Posterior cingulate gyrus (tissue), 11 donors: Measurements from ENCODE around the gene DNTTIP2.
A peak's percentile ranks its signal among the peaks of the same experiment; 100 is the strongest.
"Not testable (repeated sequence)": the region's sequence is repeated elsewhere in the genome, so short reads cannot be mapped to it uniquely, and the experiment has no call there.

Experiments
- DNase-seq, 10 donors: peaks; one replicate each; pipeline versions ENCODE4 v3.0.0 to v3.0.0-alpha.2; 2020 to 2021; ENCODE audit warnings: mixed read lengths in 3 of 10
- intact Hi-C: fragments of 100-400 bp; cut with DNase I; formaldehyde crosslinking; loops from one replicate; pipeline ENCODE4 v1.15.1; 2023

DNTTIP2 gene

DNA sequence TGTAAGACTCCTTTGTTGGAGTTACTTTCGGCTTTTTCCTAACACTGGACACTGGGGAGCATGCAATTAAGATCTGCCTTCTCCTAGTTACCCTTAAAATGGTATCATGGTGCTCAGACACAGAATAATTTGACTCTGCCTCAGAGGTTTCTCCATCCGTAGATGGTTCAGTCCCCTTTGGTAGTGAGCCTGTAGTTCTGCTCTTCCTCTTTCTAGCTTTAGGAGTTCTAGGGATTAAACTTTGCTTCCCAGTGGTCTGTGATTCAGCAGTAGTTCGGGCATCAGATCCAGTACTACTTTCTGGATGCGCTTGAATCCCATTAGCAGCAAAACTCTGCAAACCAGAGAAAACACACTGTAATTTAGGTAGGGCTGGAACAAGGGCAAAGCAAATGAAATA, 1.5 kb downstream of the DNTTIP2 start:
- intact Hi-C loops, result no loop called here
- DNase-seq, result no peak

DNA sequence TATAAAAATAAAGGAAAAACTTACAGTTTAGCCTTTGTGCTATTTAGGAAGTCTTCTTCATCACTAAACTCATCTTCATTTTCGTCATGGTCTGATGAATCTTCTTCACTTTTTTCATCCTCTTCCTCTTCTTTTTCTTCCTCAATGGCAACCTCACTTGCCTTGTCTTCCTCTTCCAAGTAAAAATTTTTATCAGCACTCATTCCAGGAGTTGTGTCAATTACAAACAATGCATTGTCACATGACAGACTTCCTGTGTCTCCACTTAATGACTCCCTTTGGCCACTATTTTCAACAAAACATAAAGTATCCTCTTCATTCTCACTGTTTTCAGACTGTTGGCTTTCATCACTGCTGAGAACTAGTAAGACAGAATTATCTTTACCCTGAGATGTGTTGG, 2.8 kb downstream of the DNTTIP2 start:
- intact Hi-C loops, result no loop called here
- DNase-seq, result no peak

DNA sequence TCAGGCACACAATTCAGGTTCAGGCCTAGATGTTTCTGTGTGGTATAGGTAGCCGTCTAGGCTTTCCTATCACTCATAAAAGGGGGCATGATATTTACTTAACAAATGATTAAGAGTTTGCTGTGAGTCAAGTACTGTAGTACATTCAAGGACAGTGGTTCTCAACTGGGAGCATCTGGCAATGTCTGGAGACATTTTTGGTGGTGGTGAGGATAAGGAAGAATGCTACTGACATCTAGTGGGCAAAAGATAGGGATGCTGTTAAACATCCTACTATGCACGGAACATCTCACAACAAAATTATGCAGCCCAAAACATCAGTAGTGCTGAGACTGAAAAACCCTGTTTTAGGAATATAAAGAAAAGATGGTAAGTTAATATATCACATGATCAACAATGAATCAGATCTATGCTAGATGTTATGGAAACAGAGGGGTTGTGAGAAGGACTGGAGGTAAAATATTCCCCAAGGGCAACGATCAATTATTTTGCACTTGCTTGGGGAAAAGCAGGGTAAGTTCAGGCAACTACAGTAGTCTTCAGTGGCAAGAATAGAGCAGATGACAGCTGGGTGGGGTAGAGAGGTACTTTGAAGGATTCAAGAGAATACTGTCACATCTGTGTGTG, 4.9 kb downstream of the DNTTIP2 start:
- intact Hi-C loops, result no loop called here
- DNase-seq, result no peak

DNA sequence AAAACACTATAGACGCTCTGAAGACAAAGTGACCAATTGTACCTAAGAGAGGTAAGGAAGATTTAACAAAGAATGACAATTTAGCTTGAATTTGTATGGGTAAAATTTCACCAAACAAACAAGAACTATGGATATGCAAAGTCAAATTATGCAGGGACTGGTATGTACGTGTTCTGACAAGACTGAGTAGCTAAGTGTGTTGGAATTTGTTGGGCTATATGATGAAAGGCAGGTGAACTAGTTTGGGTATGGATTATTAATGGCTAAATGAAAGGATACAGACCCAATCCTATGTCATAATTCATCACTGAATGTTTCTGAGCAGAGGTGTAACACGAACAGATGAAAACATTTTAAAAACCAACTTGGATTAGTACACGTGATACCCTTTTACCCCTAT, 7.6 kb downstream of the DNTTIP2 start:
- intact Hi-C loops, result no loop called here
- no peak for DNase-seq

DNA sequence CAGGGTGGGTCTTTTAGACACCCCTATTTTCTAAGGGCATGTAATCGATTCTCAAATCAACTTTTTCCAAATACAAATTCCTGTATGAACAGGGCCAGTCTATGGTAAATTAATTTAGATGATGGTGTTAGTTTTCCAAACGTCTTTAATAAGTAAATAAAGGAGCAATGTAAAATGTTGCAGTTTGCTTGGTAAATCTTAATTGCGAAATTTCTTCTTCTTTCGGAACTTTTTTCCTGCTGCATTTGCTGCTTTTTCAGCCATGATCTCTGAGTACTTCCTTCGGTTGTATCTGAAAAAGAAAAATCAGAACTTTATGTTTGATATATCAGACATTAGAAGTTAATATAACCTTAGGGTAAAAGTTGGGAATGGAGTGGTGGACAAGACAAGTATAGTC, 9.4 kb downstream of the DNTTIP2 start:
- DNase-seq, result no peak
- intact Hi-C loops, result no loop called here

DNA sequence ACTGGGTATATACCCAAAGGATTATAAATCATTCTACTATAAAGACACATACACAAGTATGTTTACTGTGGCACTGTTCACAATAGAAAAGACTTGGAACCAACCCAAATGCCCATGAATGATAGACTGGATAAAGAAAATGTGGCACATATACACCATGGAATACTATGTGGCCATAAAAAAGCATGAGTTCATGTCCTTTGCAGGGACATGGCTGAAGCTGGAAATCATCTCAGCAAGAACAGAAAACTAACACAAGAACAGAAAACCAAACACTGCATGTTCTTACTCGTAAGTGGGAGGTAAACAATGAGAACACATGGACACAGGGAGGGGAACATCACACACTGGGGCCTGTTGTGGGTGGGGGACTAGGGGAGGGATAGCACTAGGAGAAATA, 10.5 kb downstream of the DNTTIP2 start:
- DNase-seq, intact Hi-C loops: not testable (repeated sequence)

DNA sequence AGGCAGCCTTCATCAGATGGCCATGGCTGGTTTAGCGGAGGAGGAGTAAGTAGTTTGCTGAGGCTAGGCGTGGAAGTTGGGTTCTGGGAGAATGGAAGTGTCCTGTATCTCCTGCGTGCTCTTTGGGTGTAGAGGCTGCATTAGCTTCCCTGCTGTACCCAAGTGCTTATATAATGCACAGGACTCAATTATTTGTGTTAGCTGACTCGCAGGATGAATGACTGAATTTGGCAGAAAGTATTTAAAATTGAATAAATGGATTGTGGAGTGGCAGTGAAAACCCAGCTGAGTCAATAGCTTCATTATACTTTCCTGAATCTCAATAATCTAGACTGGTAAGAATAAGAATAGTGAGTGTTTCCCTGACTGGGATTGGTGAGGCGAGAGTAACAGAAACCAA, 13.8 kb downstream of the DNTTIP2 start:
- intact Hi-C loops, result no loop called here
- DNase-seq, result no peak

DNA sequence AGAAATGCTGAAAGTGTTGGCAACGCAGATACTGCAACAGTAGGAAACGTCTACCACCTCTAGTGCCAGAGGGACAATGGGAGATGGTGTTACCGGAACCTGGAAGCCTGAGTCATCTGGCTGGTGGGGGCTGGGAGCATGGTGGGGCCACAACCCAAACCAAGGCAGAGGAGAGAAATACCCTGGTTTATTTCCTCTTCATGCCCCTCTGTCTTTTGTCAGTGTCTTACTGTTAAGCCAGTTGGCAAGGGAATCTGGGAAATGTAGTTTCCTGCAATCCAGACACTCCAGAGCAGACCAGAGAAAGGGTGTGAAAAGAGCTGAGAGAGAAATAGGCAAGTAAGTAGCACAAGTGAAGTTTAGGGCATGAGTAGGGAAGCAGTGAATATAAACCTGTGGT, 14.8 kb downstream of the DNTTIP2 start:
- no peak for DNase-seq
- intact Hi-C loops, result no loop called here

DNA sequence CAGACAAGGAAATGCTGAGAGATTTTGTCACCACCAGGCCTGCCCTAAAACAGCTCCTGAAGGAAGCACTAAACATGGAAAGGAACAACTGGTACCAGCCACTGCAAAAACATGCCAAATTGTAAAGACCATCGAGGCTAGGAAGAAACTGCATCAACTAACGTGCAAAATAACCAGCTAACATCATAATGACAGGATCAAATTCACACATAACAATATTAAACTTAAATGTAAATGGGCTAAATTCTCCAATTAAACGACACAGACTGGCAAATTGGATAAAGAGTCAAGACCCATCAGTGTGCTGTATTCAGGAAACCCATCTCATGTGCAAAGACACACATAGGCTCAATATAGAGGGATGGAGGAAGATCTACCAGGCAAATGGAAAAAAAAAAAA, 21.4 kb downstream of the DNTTIP2 start:
- intact Hi-C loops, DNase-seq: not testable (repeated sequence)

DNA sequence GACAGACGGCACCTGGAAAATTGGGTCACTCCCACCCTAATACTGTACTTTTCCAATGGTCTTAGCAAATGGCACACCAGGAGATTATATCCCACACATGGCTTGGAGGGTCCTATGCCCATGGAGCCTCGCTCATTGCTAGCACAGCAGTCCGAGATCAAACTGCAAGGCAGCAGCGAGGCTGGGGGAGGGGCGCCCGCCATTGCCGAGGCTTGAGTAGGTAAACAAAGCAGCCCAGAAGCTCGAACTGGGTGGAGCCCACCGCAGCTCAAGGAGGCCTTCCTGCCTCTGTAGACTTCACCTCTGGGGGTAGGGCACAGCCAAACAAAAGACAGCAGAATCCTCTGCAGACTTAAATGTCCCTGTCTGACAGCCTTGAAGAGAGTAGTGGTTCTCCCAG, 23.0 kb downstream of the DNTTIP2 start:
- intact Hi-C loops, result not testable (repeated sequence)

DNA sequence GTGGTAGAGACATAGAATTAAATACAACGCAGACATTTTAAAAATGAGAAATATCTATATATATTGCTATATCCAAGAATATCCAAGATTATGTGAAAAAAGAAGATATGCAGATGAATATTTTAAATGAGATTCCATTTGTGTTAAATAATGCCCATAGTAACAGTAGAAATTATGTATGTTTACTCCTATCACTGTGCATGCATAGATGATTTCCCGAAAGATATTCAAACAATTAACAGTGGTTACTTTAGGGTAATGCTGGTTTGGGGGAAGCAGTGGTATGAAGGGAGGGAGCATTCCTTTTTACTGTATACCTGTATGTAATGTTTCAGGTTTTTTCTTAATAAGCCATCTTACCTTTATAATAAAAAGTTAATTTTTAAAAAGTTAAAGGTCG, 25.1 kb downstream of the DNTTIP2 start:
- DNase-seq, result no peak
- intact Hi-C loops, result no loop called here

More for the DNA sequence above, 23.0 kb downstream of the DNTTIP2 start:
- not testable (repeated sequence) for DNase-seq

DNA sequence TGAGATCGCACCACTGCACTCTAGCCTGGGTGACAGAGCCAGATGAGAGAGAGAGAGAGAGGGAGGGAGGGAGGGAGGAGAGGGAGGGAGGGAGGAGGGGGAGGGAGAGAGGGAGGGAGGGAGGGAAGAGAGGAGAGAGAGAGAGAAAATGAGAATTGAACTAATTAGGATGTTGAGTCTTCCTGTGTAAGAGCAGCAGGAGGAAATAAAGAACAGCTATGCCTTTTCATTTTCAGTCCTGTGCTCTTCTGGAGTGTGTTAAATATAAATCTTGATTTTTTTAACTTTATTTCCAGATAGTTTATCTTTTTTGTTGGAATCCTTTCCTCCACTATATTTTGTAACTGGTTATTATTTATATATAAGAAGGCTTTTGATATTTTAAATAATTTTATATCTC, 27.1 kb downstream of the DNTTIP2 start:
- intact Hi-C loops, result no loop called here
- DNase-seq, result no peak

DNA sequence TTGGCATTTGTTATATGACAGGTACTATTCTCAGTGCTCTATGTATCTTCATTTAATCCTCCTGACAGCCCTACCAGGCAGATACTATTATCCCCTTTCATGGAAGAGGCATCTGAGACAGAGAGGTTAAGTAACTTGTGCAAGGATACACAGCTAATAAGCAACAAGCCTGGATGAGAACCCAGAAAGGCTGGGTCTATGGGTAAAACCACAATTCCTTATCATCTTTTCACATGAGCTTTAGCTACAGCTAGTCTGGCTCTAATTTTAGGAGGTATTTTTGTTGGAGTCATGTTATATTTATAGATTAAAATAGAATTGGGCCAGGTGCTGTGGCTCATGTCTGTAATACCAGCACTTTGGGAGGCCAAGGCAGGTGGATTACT, 27.7 kb downstream of the DNTTIP2 start:
- DNase-seq, result no peak
- intact Hi-C loops, result no loop called here

DNA sequence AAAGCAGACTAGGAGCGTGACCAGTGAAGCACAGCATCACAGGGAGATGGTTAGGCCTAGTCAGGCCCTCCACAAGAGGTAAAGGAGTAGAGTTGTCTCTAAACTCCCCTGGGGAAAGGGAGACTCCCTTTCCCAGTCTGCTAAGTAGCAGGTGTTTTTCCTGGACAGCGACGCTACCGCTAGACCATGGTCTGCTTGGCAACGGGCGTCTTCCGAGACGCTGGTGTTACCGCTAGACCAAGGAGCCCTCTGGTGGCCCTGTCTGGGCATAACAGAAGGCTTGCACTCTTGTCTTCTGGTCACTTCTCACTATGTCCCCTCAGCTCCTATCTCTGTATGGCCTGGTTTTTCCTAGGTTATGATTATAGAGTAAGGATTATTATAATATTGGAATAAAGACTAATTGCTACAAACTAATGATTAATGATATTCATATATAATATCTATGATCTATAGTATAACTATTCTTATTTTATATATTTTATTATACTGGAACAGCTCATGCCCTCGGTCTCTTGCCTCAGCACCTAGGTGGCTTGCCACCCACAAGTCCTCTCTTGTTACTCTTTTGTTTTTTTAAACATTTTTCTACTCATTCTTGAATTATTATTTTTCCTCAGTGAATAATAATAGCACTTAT, 28.2 kb downstream of the DNTTIP2 start:
- intact Hi-C loops, result not testable (repeated sequence)
- DNase-seq, result peak; percentile 47 to 96 (median 74)

DNA sequence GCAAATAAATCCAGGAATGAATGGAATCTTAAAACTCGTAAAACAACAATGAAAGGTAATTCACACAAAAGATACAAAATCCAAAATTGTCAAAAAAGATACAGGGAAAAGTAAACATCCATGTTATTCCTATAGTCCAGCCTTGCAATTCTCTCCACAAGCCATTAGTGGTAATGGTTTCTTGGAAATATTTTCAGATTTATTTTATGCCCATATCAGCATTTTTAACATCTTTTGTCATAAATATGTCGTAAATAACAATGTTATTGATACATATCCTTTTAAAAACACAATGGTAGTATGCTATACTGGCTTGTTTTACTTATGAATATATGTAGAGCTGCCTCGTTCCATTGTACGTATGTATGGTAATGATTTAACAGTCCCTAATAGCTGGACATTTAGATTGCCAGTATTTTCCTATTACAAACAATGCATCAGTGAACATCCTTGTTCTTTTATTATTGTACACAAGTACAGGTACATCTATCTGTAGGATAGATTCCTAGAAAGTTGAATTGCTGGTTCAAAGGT, 30.6 kb downstream of the DNTTIP2 start:
- intact Hi-C loops, result loop anchor here (2.0 to 5.0 kb wide), 3 partner anchors 60 to 501 kb away; partner anchors contain the start of genes DR1 and GCLM
- no peak for DNase-seq

DNA sequence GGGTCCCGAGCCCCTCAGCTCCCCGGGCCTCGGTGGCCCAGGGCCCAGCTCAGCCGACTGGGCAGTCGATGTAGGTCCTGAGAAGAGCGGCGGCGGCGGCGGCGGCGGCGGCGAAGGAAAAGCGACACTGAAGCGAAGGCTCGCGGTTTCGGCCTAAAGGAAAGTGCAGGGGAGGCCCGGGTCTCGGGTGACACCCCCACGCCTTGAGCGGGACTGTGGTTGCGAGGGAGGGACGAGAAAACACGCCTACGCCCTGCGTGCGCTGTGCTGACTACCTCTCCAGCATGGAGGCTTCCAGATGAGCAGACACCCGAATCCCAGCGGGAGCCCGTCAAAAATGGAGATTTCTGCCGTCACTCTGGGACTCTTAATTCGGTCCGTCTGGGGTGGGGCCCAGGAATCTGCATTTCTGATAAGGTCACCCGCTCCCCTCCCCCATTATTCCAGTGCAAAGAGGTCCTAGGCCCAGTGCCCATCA, 31.2 kb downstream of the DNTTIP2 start:
- DNase-seq, result peak; percentile 17 to 92 (median 51)
- intact Hi-C loops, result loop anchor here (2.0 to 5.0 kb wide), 4 partner anchors 61 to 501 kb away; partner anchors contain the start of genes DR1 and GCLM

DNA sequence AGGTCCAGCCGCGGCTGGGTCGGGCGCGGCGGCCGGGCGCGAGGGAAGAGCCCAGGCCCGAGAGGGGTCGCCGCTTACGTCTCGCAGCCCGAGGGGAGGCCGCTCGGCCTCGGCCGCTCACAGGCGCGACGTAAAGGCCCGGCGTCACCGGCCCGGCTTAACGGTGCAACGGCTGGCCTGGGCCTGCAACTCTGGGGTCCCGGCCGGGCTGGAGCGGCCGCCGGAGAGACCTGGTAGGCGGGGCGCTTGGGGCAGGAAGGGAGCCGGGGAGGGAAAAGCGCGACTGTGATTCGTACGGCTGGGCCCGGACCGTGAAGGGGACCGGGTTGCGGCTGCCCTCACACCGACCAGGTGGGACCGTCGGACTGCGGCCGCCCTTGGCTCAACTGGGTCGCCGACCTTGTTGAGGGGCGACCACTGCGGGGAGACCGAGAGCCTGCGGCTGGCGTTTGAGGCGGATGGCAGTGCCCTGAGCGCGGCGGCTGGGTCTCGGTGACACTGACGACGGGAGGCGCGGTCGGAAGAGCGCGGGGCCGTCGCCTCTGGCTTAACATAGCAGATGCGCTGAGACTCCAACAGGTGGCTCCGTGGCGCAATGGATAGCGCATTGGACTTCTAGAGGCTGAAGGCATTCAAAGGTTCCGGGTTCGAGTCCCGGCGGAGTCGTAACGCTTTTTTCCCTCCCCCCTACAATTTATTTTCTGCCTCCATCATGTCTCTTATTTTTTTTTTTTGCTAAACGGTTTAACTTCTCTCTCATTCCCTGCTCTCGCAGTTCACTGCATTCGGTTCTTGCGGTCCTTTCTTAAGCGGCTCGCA, 31.8 kb downstream of the DNTTIP2 start:
- intact Hi-C loops, result loop anchor here (2.0 to 5.0 kb wide), 3 partner anchors 220 to 500 kb away; partner anchors contain the start of gene DR1
- peak; percentile 67 to 97 (median 82) for DNase-seq

DNA sequence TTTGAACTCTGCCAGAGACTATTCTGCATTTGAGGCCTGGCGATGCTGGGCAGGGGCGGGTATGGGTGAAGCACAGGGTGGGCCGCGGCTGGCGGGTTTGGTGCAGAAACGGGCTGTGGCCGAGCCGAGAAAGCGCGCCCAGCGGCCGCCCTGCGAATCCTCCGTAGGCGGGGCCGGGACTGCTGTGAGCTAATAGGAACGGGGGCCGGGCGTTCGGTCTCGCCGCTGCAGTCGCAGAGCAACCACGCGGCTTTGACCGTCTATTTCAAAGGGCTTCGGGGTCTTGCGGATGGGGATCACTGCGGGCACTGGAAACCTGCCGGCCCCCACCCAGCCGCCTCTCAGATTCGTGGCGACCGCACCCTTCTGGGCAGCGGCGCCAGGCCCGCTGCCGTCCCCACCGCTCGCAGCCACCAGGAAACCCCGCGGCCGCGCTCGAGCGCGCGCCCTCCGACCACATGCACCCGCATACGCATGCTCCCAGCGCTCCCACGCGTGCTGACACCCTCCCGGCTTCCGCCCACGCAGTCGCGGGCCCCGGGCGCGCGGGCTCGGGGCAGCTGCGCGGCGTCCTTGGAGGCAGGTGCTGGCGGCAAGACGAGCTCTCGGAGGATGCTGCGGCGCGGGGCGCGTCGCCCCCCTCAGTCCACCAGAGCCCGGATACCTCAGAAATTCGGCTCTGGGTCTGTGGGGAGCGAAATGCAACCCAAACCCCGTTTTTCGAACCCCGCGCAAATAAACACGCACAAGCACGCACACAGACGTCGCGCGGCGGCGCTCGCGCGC, 32.6 kb downstream of the DNTTIP2 start:
- intact Hi-C loops, result loop anchor here (2.0 to 5.0 kb wide), 3 partner anchors 219 to 499 kb away; partner anchors contain the start of gene DR1
- peak; percentile 76 to 97 (median 86) for DNase-seq

DNA sequence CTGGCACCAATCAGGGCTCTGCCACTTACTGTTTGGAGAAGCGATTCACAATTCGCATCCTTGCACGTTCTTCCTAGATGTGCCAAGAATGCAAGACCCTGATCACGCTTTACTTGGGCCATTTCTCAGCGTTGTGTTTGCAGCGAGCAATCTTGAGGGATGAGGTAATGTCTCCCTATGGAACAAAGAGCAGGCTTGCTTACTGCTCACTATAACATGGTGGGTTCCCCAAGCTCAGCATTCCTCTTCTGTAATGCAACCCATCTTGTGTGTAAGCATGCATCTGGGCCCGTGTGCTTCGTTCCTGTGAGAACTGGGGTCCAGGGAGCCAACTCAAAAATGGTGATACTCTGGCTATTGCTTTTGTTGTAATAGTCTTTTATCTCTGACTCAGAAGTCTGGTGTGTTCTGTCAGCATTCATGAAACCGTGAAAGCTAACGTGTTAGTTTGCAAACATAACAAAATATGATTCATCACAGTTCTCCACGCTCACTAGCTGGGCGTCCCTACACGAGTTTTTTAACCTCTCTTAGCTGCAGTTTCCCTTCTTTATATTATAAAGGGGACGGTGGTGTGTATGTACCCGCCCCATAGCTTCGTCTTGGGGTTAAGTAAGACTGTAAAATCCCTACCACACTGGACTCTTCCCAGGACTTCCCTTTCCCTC, 33.3 kb downstream of the DNTTIP2 start:
- intact Hi-C loops, result loop anchor here (2.0 to 5.0 kb wide), 3 partner anchors 218 to 498 kb away; partner anchors contain the start of gene DR1
- DNase-seq, result no peak
